ENCODE results near the gene DNAJC16.

DNA sequence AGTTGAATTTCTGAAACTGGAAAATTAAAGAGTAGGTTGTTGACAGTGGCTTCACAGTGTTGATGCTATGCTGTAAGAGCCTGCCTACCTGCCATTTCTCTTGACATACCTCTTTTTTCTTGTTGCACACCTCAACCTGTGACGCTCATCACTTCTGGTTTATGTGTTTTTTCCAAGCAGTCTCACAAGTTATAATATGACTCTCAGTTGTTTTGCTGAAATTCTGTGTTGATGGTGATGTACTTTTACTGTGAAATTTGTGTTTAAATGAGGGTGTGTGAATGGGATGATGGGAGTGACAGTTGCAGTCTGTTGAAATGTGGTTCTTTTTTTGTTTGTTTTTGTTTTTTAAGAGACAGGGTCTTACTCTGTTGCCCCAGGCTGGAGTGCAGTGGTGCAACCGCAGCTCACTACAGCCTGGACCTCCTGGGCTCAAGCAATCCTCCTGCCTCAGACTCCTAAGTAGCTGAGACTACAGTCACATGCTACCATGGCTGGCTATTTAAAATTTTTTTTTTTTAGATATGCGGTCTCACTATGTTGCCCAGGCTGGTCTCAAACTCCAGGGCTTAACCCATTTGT, 97.6 kb downstream of the DNAJC16 start:
- TF ChIP-seq, protein P1, sequence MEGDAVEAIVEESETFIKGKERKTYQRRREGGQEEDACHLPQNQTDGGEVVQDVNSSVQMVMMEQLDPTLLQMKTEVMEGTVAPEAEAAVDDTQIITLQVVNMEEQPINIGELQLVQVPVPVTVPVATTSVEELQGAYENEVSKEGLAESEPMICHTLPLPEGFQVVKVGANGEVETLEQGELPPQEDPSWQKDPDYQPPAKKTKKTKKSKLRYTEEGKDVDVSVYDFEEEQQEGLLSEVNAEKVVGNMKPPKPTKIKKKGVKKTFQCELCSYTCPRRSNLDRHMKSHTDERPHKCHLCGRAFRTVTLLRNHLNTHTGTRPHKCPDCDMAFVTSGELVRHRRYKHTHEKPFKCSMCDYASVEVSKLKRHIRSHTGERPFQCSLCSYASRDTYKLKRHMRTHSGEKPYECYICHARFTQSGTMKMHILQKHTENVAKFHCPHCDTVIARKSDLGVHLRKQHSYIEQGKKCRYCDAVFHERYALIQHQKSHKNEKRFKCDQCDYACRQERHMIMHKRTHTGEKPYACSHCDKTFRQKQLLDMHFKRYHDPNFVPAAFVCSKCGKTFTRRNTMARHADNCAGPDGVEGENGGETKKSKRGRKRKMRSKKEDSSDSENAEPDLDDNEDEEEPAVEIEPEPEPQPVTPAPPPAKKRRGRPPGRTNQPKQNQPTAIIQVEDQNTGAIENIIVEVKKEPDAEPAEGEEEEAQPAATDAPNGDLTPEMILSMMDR (IDR thresholded peaks at IDR 0.05), result no peak
- TF ChIP-seq POLR2A (IDR thresholded peaks at IDR 0.05), result no peak
